WTC11 (cell line): ENCODE results near the gene NETO1. TPM values are rescaled to one million over a fixed set of nuclear protein-coding genes. Genes with fewer than 3 reads are reported as not detected.

Experiments used
- ATAC-seq: fragments of 200-7000 bp; cut with Tn5 transposase; 2 replicates; pipeline ENCODE4 v1.10.0; 2021; ENCODE audit warnings: mild to moderate bottlenecking, moderate library complexity
- CTCF ChIA-PET: fragments of 300-600 bp; sonication (Branson Sonifier 250); formaldehyde crosslinking; loops from one replicate; lab custom pipeline; 2021; ENCODE audit warnings: antibody characterized with exemption; lab: Charles Lee
- POLR2A ChIA-PET: fragments of 350-600 bp; sonication (Branson Sonifier 250); formaldehyde crosslinking; loops from one replicate; lab custom pipeline; 2021; ENCODE audit warnings: antibody characterized with exemption; lab: Charles Lee
- DNase-seq: peaks from one replicate; pipeline ENCODE4 v3.0.0; 2021; ENCODE audit warnings: low spot score
- H3K27ac Mint-ChIP-seq: 2 replicates; pipeline ENCODE4 v1.8.0; 2021; ENCODE audit warnings: mixed read lengths
- H3K27me3 Mint-ChIP-seq: 2 replicates; pipeline ENCODE4 v1.8.0; 2021; ENCODE audit warnings: low read depth, mild to moderate bottlenecking, moderate library complexity, mixed read lengths
- H3K36me3 Mint-ChIP-seq: 2 replicates; pipeline ENCODE4 v1.8.0; 2021; ENCODE audit warnings: mixed read lengths
- H3K4me1 Mint-ChIP-seq: 2 replicates; pipeline ENCODE4 v1.8.0; 2022; ENCODE audit warnings: mixed read lengths
- H3K4me3 Mint-ChIP-seq: 2 replicates; pipeline ENCODE4 v1.8.0; 2021; ENCODE audit warnings: mild to moderate bottlenecking, moderate library complexity, mixed read lengths
- H3K9me3 Mint-ChIP-seq: 2 replicates; pipeline ENCODE4 v1.8.0; 2021; ENCODE audit warnings: mixed read lengths
- AR ChIP-seq: fragments of 250-450 bp; sonication (Bioruptor Pico); IDR thresholded peaks from 2 replicates; pipeline ENCODE4 v1.9.0; 2021; ENCODE audit warnings: mild to moderate bottlenecking
- ATF1 ChIP-seq: sonication (generic); formaldehyde crosslinking; IDR thresholded peaks from 2 replicates; pipeline ENCODE4 v1.8.1; 2023; ENCODE audit warnings: mild to moderate bottlenecking, moderate library complexity, missing genetic modification reagents
- CREM ChIP-seq: sonication (generic); formaldehyde crosslinking; IDR thresholded peaks from 2 replicates; pipeline ENCODE4 v1.8.1; 2022; ENCODE audit warnings: mild to moderate bottlenecking, missing genetic modification reagents, moderate library complexity
- E2F1 ChIP-seq: sonication (generic); formaldehyde crosslinking; IDR thresholded peaks from 2 replicates; pipeline ENCODE4 v1.8.0; 2022; ENCODE audit warnings: mild to moderate bottlenecking, missing genetic modification reagents
- ELF4 ChIP-seq: sonication (generic); formaldehyde crosslinking; IDR thresholded peaks from 2 replicates; pipeline ENCODE4 v1.8.1; 2022; ENCODE audit warnings: low read depth, mild to moderate bottlenecking, moderate library complexity, missing genetic modification reagents
- NR1H2 ChIP-seq: sonication (generic); formaldehyde crosslinking; IDR thresholded peaks from 2 replicates; pipeline ENCODE4 v1.9.0; 2021; ENCODE audit warnings: mild to moderate bottlenecking, moderate library complexity, missing genetic modification reagents
- NR3C1 ChIP-seq: sonication (generic); formaldehyde crosslinking; conservative IDR thresholded peaks from 2 replicates; pipeline ENCODE4 v1.8.1; 2023; ENCODE audit warnings: low read depth, mild to moderate bottlenecking, missing genetic modification reagents
- TEAD1 ChIP-seq: sonication (generic); formaldehyde crosslinking; IDR thresholded peaks from 2 replicates; pipeline ENCODE4 v1.8.0; 2022; ENCODE audit warnings: mild to moderate bottlenecking, missing genetic modification reagents
- TEAD4 ChIP-seq: sonication (generic); formaldehyde crosslinking; IDR thresholded peaks from 2 replicates; pipeline ENCODE4 v1.8.0; 2022; ENCODE audit warnings: mild to moderate bottlenecking, missing genetic modification reagents
- ZBTB21 ChIP-seq: sonication (generic); formaldehyde crosslinking; IDR thresholded peaks from 2 replicates; pipeline ENCODE4 v1.8.1; 2023; ENCODE audit warnings: mild to moderate bottlenecking, missing genetic modification reagents, borderline replicate concordance
- ZNF121 ChIP-seq: sonication (generic); formaldehyde crosslinking; IDR thresholded peaks from 2 replicates; pipeline ENCODE4 v1.8.0; 2023; ENCODE audit warnings: missing genetic modification reagents
- ZNF232 ChIP-seq: sonication (generic); formaldehyde crosslinking; IDR thresholded peaks from 2 replicates; pipeline ENCODE4 v1.8.0; 2022; ENCODE audit warnings: mild to moderate bottlenecking, missing genetic modification reagents
- ZNF317 ChIP-seq: sonication (generic); formaldehyde crosslinking; IDR thresholded peaks from 2 replicates; pipeline ENCODE4 v1.8.1; 2023; ENCODE audit warnings: low read depth, mild to moderate bottlenecking, moderate library complexity, missing genetic modification reagents, borderline replicate concordance
- ZNF396 ChIP-seq: fragments of 250-450 bp; sonication (Bioruptor Pico); IDR thresholded peaks from 2 replicates; pipeline ENCODE4 v1.8.0; 2021; ENCODE audit warnings: mild to moderate bottlenecking, moderate library complexity, borderline replicate concordance
- ZNF416 ChIP-seq: fragments of 250-450 bp; sonication (Bioruptor Pico); IDR thresholded peaks from 2 replicates; pipeline ENCODE4 v1.9.0; 2021; ENCODE audit warnings: mild to moderate bottlenecking, inconsistent platforms
- ZNF423 ChIP-seq: fragments of 250-450 bp; sonication (Bioruptor Pico); IDR thresholded peaks from 2 replicates; pipeline ENCODE4 v2.1.2; 2022; ENCODE audit warnings: mild to moderate bottlenecking, moderate library complexity
- ZNF532 ChIP-seq: fragments of 250-450 bp; sonication (Bioruptor Pico); IDR thresholded peaks from 2 replicates; pipeline ENCODE4 v1.9.0; 2021; ENCODE audit warnings: mild to moderate bottlenecking, borderline replicate concordance
- total RNA-seq: library from RNA; stranded (reverse); gene quantifications from 3 replicates; pipeline ENCODE4 v1.2.3, GENCODE V29; 2021
- TF ChIP-seq, protein P1 (sequence below): fragments of 250-450 bp; sonication (Bioruptor Pico); IDR thresholded peaks from 2 replicates; pipeline ENCODE4 v2.1.2; 2022; ENCODE audit warnings: mild to moderate bottlenecking, moderate library complexity
- TF ChIP-seq, protein P2 (sequence below): sonication (generic); formaldehyde crosslinking; IDR thresholded peaks from 2 replicates; pipeline ENCODE4 v1.8.0; 2022; ENCODE audit warnings: mild to moderate bottlenecking, missing genetic modification reagents
- TF ChIP-seq, protein P3 (sequence below): sonication (generic); formaldehyde crosslinking; IDR thresholded peaks from 2 replicates; pipeline ENCODE4 v1.8.1; 2023; ENCODE audit warnings: mild to moderate bottlenecking, missing genetic modification reagents
- TF ChIP-seq, protein P4 (sequence below): sonication (generic); formaldehyde crosslinking; IDR thresholded peaks from 2 replicates; pipeline ENCODE4 v1.8.1; 2022; ENCODE audit warnings: low read depth, mild to moderate bottlenecking, moderate library complexity, missing genetic modification reagents, borderline replicate concordance

NETO1 gene
- total RNA-seq, 1 experiment from 2014 or later: 33.1 TPM

GRCh38 chr18:72720116-72720515 is 147.7 kb downstream of the NETO1 start:
- ChIA-PET CTCF (no interaction called here), POLR2A (no interaction called here)
- H3K36me3 Mint-ChIP-seq: no peaks in the 10 kb centered on the region
- H3K9me3 Mint-ChIP-seq: peaks cover 6% of the 10 kb centered on the region; the same call in 1 of the 2 replicates
- H3K27ac Mint-ChIP-seq: no peak overlapping the region
- no peaks in the 10 kb centered on the region for H3K27me3 Mint-ChIP-seq
- H3K4me3 Mint-ChIP-seq: no peak overlapping the region
- DNase-seq (no peak), ATAC-seq (no peak)
- no peaks in the 10 kb centered on the region for H3K4me1 Mint-ChIP-seq
- TF ChIP-seq ZNF317: no peak
- no peak for TF ChIP-seq CREM (CRISPR knock-in tag)
- TF ChIP-seq TEAD1 (CRISPR knock-in tag): no peak
- TF ChIP-seq ZBTB21 (CRISPR knock-in tag): no peak
- no peak for TF ChIP-seq ATF1 (CRISPR knock-in tag)
- TF ChIP-seq, protein P1, sequence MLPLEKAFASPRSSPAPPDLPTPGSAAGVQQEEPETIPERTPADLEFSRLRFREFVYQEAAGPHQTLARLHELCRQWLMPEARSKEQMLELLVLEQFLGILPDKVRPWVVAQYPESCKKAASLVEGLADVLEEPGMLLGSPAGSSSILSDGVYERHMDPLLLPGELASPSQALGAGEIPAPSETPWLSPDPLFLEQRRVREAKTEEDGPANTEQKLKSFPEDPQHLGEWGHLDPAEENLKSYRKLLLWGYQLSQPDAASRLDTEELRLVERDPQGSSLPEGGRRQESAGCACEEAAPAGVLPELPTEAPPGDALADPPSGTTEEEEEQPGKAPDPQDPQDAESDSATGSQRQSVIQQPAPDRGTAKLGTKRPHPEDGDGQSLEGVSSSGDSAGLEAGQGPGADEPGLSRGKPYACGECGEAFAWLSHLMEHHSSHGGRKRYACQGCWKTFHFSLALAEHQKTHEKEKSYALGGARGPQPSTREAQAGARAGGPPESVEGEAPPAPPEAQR (CRISPR knock-in tag): no peak
- TF ChIP-seq ZNF232 (CRISPR knock-in tag): no peak
- no peak for TF ChIP-seq E2F1 (CRISPR knock-in tag)
- no peak for TF ChIP-seq TEAD4 (CRISPR knock-in tag)
- TF ChIP-seq, protein P2, sequence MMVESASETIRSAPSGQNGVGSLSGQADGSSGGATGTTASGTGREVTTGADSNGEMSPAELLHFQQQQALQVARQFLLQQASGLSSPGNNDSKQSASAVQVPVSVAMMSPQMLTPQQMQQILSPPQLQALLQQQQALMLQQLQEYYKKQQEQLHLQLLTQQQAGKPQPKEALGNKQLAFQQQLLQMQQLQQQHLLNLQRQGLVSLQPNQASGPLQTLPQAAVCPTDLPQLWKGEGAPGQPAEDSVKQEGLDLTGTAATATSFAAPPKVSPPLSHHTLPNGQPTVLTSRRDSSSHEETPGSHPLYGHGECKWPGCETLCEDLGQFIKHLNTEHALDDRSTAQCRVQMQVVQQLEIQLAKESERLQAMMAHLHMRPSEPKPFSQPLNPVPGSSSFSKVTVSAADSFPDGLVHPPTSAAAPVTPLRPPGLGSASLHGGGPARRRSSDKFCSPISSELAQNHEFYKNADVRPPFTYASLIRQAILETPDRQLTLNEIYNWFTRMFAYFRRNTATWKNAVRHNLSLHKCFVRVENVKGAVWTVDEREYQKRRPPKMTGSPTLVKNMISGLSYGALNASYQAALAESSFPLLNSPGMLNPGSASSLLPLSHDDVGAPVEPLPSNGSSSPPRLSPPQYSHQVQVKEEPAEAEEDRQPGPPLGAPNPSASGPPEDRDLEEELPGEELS (CRISPR knock-in tag): no peak
- TF ChIP-seq, protein P3, sequence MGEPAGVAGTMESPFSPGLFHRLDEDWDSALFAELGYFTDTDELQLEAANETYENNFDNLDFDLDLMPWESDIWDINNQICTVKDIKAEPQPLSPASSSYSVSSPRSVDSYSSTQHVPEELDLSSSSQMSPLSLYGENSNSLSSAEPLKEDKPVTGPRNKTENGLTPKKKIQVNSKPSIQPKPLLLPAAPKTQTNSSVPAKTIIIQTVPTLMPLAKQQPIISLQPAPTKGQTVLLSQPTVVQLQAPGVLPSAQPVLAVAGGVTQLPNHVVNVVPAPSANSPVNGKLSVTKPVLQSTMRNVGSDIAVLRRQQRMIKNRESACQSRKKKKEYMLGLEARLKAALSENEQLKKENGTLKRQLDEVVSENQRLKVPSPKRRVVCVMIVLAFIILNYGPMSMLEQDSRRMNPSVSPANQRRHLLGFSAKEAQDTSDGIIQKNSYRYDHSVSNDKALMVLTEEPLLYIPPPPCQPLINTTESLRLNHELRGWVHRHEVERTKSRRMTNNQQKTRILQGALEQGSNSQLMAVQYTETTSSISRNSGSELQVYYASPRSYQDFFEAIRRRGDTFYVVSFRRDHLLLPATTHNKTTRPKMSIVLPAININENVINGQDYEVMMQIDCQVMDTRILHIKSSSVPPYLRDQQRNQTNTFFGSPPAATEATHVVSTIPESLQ: no peak
- TF ChIP-seq ZNF121 (CRISPR knock-in tag): no peak
- TF ChIP-seq ZNF396: no peak
- no peak for TF ChIP-seq ELF4 (CRISPR knock-in tag)

DNA sequence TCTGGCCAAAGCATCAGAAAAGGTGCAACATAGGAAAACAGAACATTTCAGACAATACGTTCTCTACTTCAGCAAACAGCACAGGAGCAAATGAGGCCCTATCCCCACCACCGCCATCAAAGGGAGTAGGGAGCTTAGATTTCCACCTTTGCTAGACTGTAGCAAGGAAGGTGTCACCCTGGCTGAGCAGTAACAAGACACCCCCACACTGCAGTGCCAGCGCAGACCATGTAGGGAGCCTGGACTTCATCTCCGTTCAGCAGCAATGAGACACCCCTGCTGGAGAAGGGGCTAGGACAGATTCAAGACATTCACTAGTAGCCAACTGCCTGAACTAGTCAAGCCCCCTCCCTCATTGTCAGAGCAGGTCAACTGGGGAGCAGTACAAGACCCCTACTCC is 163.6 kb downstream of the NETO1 start:
- DNase-seq (no peak), ATAC-seq (peak; percentile 71)
- H3K36me3 Mint-ChIP-seq: no peaks in the 10 kb centered on the region
- no peak overlapping the region for H3K4me3 Mint-ChIP-seq
- H3K27ac Mint-ChIP-seq: no peak overlapping the region
- no peaks in the 10 kb centered on the region for H3K27me3 Mint-ChIP-seq
- CTCF ChIA-PET: no interaction called here
- H3K4me1 Mint-ChIP-seq: no peaks in the 10 kb centered on the region
- POLR2A ChIA-PET: no interaction called here
- no peaks in the 10 kb centered on the region for H3K9me3 Mint-ChIP-seq
- TF ChIP-seq, protein P4, sequence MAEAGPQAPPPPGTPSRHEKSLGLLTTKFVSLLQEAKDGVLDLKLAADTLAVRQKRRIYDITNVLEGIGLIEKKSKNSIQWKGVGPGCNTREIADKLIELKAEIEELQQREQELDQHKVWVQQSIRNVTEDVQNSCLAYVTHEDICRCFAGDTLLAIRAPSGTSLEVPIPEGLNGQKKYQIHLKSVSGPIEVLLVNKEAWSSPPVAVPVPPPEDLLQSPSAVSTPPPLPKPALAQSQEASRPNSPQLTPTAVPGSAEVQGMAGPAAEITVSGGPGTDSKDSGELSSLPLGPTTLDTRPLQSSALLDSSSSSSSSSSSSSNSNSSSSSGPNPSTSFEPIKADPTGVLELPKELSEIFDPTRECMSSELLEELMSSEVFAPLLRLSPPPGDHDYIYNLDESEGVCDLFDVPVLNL: no peak
- TF ChIP-seq AR (CRISPR knock-in tag) (no peak), ZNF532 (no peak), ZNF423 (CRISPR knock-in tag) (no peak), NR3C1 (no peak), CREM (CRISPR knock-in tag) (no peak), ZNF416 (CRISPR knock-in tag) (no peak), NR1H2 (CRISPR knock-in tag) (no peak)
